BE2C (cell line): Measurements from ENCODE around the gene RPL35. TPM values are rescaled to one million over a fixed set of nuclear protein-coding genes. Genes with fewer than 3 reads are reported as not detected.

Experiments
- DNase-seq: peaks from one replicate; pipeline ENCODE4 v3.0.0-alpha.2; 2020
- H3K27me3 ChIP-seq: fragments of 250-450 bp; sonication (Bioruptor Pico); 2 replicates; pipeline ENCODE4 v1.5.1; 2020; ENCODE audit warnings: mild to moderate bottlenecking
- H3K36me3 ChIP-seq: fragments of 250-450 bp; sonication (Bioruptor Pico); 2 replicates; pipeline ENCODE4 v1.5.1; 2020; ENCODE audit warnings: mild to moderate bottlenecking
- H3K4me1 ChIP-seq: fragments of 250-450 bp; sonication (Bioruptor Pico); 2 replicates; pipeline ENCODE4 v1.5.1; 2020
- H3K4me3 ChIP-seq: 2 replicates; pipeline ENCODE4 v1.5.1; 2011; ENCODE audit warnings: low read depth, low read length
- H3K9me3 ChIP-seq: fragments of 250-450 bp; sonication (Bioruptor Pico); 2 replicates; pipeline ENCODE4 v1.5.1; 2020
- polyA plus RNA-seq: library from polyadenylated mRNA; unstranded; fragments of >200 nt; gene quantifications from one replicate; pipeline ENCODE4 v1.2.1, GENCODE V29; 2012; ENCODE audit warnings: low read depth, missing spikeins; ENCODE audit not compliant: insufficient read length, insufficient read depth
- TF ChIP-seq, protein P1 (sequence below): IDR thresholded peaks from 2 replicates; pipeline ENCODE4 v1.5.1; 2012; ENCODE audit warnings: mild to moderate bottlenecking, low read depth, low read length

The RPL35 gene
- 2,605 TPM for polyA plus RNA-seq

DNA sequence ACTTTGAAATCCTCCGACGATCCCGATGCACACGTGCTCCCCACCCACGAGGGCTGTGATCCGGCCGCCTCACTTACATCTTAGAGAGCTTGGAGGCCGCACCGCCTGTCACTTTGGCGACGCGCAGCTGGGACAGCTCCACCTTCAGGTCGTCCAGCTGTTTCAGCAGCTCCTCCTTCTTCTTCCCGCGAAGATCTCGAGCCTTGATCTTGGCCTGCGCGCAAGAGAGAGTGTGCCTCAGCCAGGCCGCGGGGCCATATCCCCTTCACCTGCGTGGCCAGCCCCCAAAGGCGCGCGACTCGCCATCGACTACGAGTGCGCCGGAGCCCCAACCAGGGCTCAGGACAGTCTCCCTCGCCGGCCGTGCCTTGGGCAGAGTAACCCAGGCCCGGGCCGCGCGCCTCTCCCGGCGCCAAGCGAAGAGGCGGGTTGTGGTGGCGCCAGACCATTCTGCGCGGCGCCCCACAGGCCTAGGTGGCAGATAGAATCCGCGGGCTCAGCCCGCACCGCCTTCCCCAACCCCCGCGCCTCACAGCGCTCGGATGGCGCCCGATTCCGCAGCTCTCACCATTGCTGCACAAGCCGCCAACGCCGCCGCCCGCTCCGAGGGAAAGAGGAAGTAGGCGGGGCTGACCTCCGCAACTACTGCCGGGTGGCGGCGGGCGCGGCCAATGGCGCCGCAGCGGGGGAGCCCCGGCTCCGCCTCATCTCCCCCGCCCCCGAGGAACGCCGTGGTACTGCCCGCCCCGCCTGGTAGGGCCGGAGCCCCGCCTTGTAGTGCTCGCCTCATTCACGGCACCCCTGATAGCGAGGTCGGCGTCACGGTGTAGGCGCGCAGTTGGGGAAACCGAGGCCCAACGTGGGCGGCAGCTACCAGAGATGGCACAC lies at the start of gene RPL35, which contains the start of gene ARPC5L:
Gene RPL35, minus strand, starts transcription at position 616 of the 888 bp plus-strand sequence. Its CDS starts 45 bp downstream, at position 571.
Gene ARPC5L, plus strand, starts transcription at position 789 of the 888 bp plus-strand sequence. CDS start 7,161 bp downstream, outside the sequence.
- TF ChIP-seq, protein P1, sequence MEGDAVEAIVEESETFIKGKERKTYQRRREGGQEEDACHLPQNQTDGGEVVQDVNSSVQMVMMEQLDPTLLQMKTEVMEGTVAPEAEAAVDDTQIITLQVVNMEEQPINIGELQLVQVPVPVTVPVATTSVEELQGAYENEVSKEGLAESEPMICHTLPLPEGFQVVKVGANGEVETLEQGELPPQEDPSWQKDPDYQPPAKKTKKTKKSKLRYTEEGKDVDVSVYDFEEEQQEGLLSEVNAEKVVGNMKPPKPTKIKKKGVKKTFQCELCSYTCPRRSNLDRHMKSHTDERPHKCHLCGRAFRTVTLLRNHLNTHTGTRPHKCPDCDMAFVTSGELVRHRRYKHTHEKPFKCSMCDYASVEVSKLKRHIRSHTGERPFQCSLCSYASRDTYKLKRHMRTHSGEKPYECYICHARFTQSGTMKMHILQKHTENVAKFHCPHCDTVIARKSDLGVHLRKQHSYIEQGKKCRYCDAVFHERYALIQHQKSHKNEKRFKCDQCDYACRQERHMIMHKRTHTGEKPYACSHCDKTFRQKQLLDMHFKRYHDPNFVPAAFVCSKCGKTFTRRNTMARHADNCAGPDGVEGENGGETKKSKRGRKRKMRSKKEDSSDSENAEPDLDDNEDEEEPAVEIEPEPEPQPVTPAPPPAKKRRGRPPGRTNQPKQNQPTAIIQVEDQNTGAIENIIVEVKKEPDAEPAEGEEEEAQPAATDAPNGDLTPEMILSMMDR, result no peak
- DNase-seq, result peak; percentile 97
- peaks cover 49% of the 10 kb centered on the region for H3K36me3 ChIP-seq

DNA sequence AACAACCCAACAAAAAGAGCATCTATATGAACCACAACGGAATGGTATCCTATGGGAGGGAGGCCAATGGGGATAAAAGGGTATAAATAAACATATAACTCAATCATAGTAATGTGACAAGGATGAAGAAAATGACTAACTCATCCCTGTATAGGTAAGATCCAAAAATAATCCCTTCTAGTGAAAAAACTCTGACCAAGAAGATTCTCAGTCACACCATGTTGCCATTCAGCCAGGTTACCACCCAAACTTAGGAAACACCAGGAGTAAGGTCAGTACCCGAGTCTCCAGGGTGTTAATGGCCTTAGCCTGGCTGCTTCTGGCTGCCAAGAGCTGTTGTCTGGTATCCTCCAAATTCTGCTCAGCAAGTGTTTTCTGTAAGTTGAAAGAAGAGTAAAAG lies 46.3 kb upstream of the RPL35 start:
- Histone ChIP-seq H3K4me1 (no peaks in the 10 kb centered on the region), H3K9me3 (no peaks in the 10 kb centered on the region), H3K27me3 (no peaks in the 10 kb centered on the region), H3K36me3 (peaks cover 3% of the 10 kb centered on the region), H3K4me3 (no peak overlapping the region)
- TF ChIP-seq, protein P1, result no peak
- no peak for DNase-seq

More for the DNA sequence above, at the start of gene RPL35, which contains the start of gene ARPC5L:
- Histone ChIP-seq H3K27me3 (no peaks in the 10 kb centered on the region), H3K4me1 (no peaks in the 10 kb centered on the region), H3K9me3 (no peaks in the 10 kb centered on the region), H3K4me3 (peak within 1 kb of the TSS; percentile 93)

DNA sequence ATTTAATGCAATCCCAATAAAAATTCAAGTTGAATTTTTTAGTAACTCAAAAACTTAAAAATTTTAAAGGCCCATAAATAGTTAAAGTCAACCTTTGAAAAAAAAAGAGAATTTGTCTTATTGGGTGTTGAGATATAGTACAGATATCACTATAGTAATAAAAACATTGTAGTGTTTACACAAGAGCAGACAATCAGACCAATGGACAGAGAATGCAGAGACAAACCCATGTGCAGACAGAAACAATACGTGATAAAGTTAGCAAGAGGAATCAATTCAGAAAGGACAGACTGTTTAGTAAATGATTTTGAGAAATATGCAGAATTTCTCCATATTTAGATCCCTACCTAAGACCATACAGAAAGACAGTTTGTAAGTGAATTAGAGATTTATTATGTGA lies 45.2 kb upstream of the RPL35 start:
- TF ChIP-seq, protein P1, result no peak
- Histone ChIP-seq H3K36me3 (peaks cover 3% of the 10 kb centered on the region; the same call in 1 of the 2 replicates), H3K4me3 (no peak overlapping the region), H3K27me3 (no peaks in the 10 kb centered on the region), H3K4me1 (no peaks in the 10 kb centered on the region), H3K9me3 (no peaks in the 10 kb centered on the region)
- no peak for DNase-seq

DNA sequence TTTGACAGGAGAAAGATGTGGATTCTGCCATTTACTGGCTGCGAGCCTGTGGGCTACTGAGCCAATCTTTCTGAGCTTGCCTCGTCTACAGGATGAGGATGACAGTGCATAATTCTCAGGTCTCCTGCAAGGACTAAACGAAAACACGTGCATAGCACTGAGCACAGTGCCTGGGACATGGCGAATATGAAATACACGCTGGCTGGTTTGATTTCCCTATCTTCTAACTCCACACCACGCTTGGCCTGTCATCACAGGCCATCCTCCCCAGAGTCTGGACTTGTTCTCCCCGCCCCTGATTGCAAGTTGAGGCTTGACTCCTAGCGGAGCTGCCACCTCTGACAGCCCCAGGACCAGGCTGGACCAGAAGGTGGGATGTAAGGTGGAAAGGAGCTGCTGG lies 38.1 kb upstream of the RPL35 start:
- no peaks in the 10 kb centered on the region; the same call in 1 of the 2 replicates for H3K36me3 ChIP-seq
- TF ChIP-seq, protein P1, result no peak
- DNase-seq, result no peak
- no peaks in the 10 kb centered on the region for H3K4me1 ChIP-seq
- H3K4me3 ChIP-seq, result no peak overlapping the region
- no peaks in the 10 kb centered on the region for H3K27me3 ChIP-seq
- no peaks in the 10 kb centered on the region for H3K9me3 ChIP-seq

DNA sequence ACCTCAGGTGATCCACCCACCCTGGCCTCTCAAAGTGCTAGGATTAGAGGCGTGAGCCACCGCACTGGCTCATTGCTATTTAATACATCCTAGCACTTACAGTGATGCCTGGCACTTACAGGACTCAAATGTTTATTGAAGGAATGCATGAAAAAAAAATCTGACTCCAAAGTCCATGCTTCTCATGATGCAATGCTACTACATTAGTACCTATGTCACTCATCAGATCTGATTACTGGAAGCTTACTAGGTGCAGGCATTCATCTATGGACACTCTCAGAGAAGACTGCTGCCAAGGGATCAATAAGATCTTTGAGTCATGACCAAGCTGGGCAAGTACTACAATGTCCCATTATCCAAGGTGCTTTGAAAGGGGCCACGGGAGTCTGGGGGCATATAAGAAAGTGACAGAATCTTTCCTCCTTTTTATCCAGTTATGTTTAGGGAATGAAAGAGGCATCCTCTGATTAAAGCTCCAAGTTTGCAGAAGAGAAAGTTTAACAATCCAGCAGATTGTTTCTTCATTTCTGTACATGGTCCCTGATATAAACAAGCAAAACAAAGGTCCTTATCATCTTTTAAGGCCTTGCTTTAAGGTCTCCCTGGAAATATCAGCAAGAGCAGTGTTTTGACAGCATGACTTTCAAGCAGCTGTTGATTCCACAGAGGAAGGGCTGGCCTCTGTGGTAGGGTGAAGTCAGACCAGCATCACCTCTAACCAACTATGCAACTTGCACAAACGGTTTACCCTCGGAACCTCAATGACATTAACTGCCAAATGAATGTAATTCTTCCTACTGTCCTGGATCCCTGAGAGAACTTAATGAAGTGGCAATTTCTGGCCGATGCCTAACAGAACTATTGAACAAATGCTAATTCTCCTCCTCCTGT lies 36.1 kb upstream of the RPL35 start:
- H3K36me3 ChIP-seq, result no peaks in the 10 kb centered on the region; the same call in none of the 2 replicates

More for the DNA sequence above, 36.1 kb upstream of the RPL35 start:
- no peaks in the 10 kb centered on the region for H3K27me3 ChIP-seq
- H3K4me1 ChIP-seq, result no peaks in the 10 kb centered on the region
- no peak for DNase-seq
- no peaks in the 10 kb centered on the region for H3K9me3 ChIP-seq
- TF ChIP-seq, protein P1, result no peak
- H3K4me3 ChIP-seq, result no peak overlapping the region
